Smooth muscle cell (in vitro differentiated cells): ENCODE results near the gene PUM1. TPM values are rescaled to one million over a fixed set of nuclear protein-coding genes. Genes with fewer than 3 reads are reported as not detected.

Source experiments
- DNase-seq: peaks from one replicate; lab custom pipeline; 2025; ENCODE audit not compliant: unreplicated experiment; lab: John Stamatoyannopoulos, UW
- H2AFZ ChIP-seq: fragments of 200-600 bp; sonication (generic); 2 replicates; pipeline ENCODE4 v1.6.0; 2016; ENCODE audit warnings: antibody characterized with exemption, low read depth, mild to moderate bottlenecking
- H3F3A ChIP-seq: fragments of 200-600 bp; sonication (generic); 2 replicates; pipeline ENCODE4 v1.6.0; 2017; ENCODE audit warnings: antibody characterized with exemption, low read depth
- H3K27ac ChIP-seq: fragments of 200-600 bp; sonication (generic); 2 replicates; pipeline ENCODE4 v1.5.1; 2016; ENCODE audit warnings: low read depth, mild to moderate bottlenecking
- H3K27me3 ChIP-seq: fragments of 200-600 bp; sonication (generic); 2 replicates; pipeline ENCODE4 v1.6.1; 2016; ENCODE audit warnings: low read depth, mild to moderate bottlenecking
- H3K36me3 ChIP-seq: fragments of 200-600 bp; sonication (generic); 2 replicates; pipeline ENCODE4 v1.5.1; 2016; ENCODE audit warnings: low read depth
- H3K4me1 ChIP-seq: fragments of 200-600 bp; sonication (generic); 2 replicates; pipeline ENCODE4 v1.5.1; 2016; ENCODE audit warnings: low read depth
- H3K4me2 ChIP-seq: fragments of 200-600 bp; sonication (generic); 2 replicates; pipeline ENCODE4 v1.6.0; 2016; ENCODE audit warnings: mild to moderate bottlenecking
- H3K4me3 ChIP-seq: fragments of 200-600 bp; sonication (generic); 2 replicates; pipeline ENCODE4 v1.5.1; 2016; ENCODE audit warnings: mild to moderate bottlenecking
- H3K79me2 ChIP-seq: fragments of 200-600 bp; sonication (generic); 2 replicates; pipeline ENCODE4 v1.6.0; 2016; ENCODE audit warnings: low read depth, mild to moderate bottlenecking
- H3K9ac ChIP-seq: fragments of 200-600 bp; sonication (generic); 2 replicates; pipeline ENCODE4 v1.6.0; 2016; ENCODE audit warnings: low read depth
- H3K9me3 ChIP-seq: fragments of 200-600 bp; sonication (generic); replicated peaks from 2 replicates; pipeline ENCODE4 v1.5.1; 2016; ENCODE audit warnings: low read depth
- H4K20me1 ChIP-seq: fragments of 200-600 bp; sonication (generic); 2 replicates; pipeline ENCODE4 v1.6.0; 2016; ENCODE audit warnings: low read depth
- WGBS: methylation state at CpG from one replicate; pipeline ENCODE4 v1.1.7; 2016; ENCODE audit warnings: low lambda C conversion rate; 5-methylcytosine and 5-hydroxymethylcytosine counted together
- polyA plus RNA-seq: library from polyadenylated mRNA; unstranded; fragments of >200 nt; fragmentation: Nextera tagmentation; extraction: Ambion mirVana; gene quantifications from 2 replicates; pipeline ENCODE4 v1.2.1, GENCODE V29; 2016
- small RNA-seq: library from RNA; depleted of rRNA; stranded (forward); fragments of <200 nt; gene quantifications from one replicate; pipeline ENCODE3, GENCODE V24; 2014
- total RNA-seq: library from RNA; depleted of rRNA; stranded (reverse); fragments of >200 nt; gene quantifications from 2 replicates; pipeline ENCODE4 v1.2.3, GENCODE V29; 2014
- TF ChIP-seq, protein P1 (sequence below): fragments of 200-600 bp; sonication (generic); IDR thresholded peaks from 2 replicates; pipeline ENCODE4 v1.5.1; 2017; ENCODE audit warnings: borderline replicate concordance, mild to moderate bottlenecking, antibody characterized with exemption; ENCODE audit not compliant: insufficient read depth, poor library complexity, severe bottlenecking

Gene PUM1
- total and polyA plus RNA-seq, 2 experiments from 2014 or later: 49.0 to 78.2 TPM

GRCh38 chr1:30882678-30883388 is 182.7 kb downstream of the PUM1 start:
- H3K4me2 ChIP-seq: no peak overlapping the region
- H3F3A ChIP-seq: no peaks in the 10 kb centered on the region
- H2AFZ ChIP-seq: no peak overlapping the region
- H3K79me2 ChIP-seq: peaks cover 26% of the 10 kb centered on the region
- H3K4me3 ChIP-seq: no peak overlapping the region
- H3K4me1 ChIP-seq: peaks cover 2% of the 10 kb centered on the region
- no peaks in the 10 kb centered on the region for H3K27me3 ChIP-seq
- no peak for DNase-seq
- WGBS: 92% methylated on average over 14 of the region's 14 CpGs
- no peaks in the 10 kb centered on the region for H3K36me3 ChIP-seq
- no peaks in the 10 kb centered on the region for H3K9me3 ChIP-seq
- no peak overlapping the region for H3K9ac ChIP-seq
- peaks cover 68% of the 10 kb centered on the region for H4K20me1 ChIP-seq
- H3K27ac ChIP-seq: no peak overlapping the region
- TF ChIP-seq, protein P1, sequence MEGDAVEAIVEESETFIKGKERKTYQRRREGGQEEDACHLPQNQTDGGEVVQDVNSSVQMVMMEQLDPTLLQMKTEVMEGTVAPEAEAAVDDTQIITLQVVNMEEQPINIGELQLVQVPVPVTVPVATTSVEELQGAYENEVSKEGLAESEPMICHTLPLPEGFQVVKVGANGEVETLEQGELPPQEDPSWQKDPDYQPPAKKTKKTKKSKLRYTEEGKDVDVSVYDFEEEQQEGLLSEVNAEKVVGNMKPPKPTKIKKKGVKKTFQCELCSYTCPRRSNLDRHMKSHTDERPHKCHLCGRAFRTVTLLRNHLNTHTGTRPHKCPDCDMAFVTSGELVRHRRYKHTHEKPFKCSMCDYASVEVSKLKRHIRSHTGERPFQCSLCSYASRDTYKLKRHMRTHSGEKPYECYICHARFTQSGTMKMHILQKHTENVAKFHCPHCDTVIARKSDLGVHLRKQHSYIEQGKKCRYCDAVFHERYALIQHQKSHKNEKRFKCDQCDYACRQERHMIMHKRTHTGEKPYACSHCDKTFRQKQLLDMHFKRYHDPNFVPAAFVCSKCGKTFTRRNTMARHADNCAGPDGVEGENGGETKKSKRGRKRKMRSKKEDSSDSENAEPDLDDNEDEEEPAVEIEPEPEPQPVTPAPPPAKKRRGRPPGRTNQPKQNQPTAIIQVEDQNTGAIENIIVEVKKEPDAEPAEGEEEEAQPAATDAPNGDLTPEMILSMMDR: no peak

Small RNA genes lying within 50 kb of the gene (small RNA-seq; reads per million reads assigned to genes)
- gene AL356320.1: 0.24 reads per million
- gene RN7SL371P: not detected

Other genes starting within 250 kb of the PUM1 start
- 45.8 and 46.3 TPM in 2 replicates for gene SDC3, start 157.0 kb downstream of the PUM1 start, total RNA-seq
- 86.8 and 112 TPM in 2 replicates for gene SDC3, start 157.0 kb downstream of the PUM1 start, polyA plus RNA-seq
- gene NKAIN1, start 174.2 kb upstream of the PUM1 start, total RNA-seq: 0.45 TPM in 1 of 2 replicates, not detected in the other
- 0.39 and 1.4 TPM in 2 replicates for gene NKAIN1, start 174.2 kb upstream of the PUM1 start, polyA plus RNA-seq
- gene SNRNP40, start 231.1 kb upstream of the PUM1 start, total RNA-seq: 83.4 and 97.2 TPM in 2 replicates
- 67.6 and 77.9 TPM in 2 replicates for gene SNRNP40, start 231.1 kb upstream of the PUM1 start, polyA plus RNA-seq
- gene ZCCHC17, start 231.3 kb upstream of the PUM1 start, total RNA-seq: 34.2 and 44.7 TPM in 2 replicates
- 47.3 and 50.9 TPM in 2 replicates for gene ZCCHC17, start 231.3 kb upstream of the PUM1 start, polyA plus RNA-seq